Measurements from ENCODE around the gene TNFAIP8. TPM values are rescaled to one million over a fixed set of nuclear protein-coding genes. Genes with fewer than 3 reads are reported as not detected.

Gene TNFAIP8
- total and polyA plus RNA-seq, 9 of the 15 experiments (the other 6 are each of a cell fraction or from before 2014, with no cell fraction given), result 29.9 to 52.2 (median 44.8) TPM

- Histone ChIP-seq H3K9me1 (ENCODE audit: control insufficient read depth, insufficient read depth, low read length) (no peaks in the 10 kb centered on the region), H3K4me2 (ENCODE audit: insufficient read depth, low read length) (no peak overlapping the region; the same call in 1 of the 2 replicates), H3K27ac (ENCODE audit: extremely low read depth, low read depth, low read length) (no peak overlapping the region; the same call in 2 of the 3 replicates), H3K9me3 (replicated peaks; ENCODE audit: control insufficient read depth, insufficient read depth, low read depth, low read length) (no peaks in the 10 kb centered on the region), H3K79me2 (ENCODE audit: control insufficient read depth, insufficient read depth, low read length) (peaks cover 97% of the 10 kb centered on the region), H4K20me1 (replicated peaks; ENCODE audit: control insufficient read depth, insufficient read depth, low read length) (no peaks in the 10 kb centered on the region), H3K4me1 (replicated peaks in 1 of 2; ENCODE audit: control insufficient read depth in 2 of 2, insufficient read depth in 2 of 2, low read length in 2 of 2) (peaks cover 24 to 88% of the 10 kb centered on the region in 2 experiments), H3K4me3 (no peak overlapping the region), H2AFZ (ENCODE audit: low read depth, low read length) (no peak overlapping the region), H3K27me3 (ENCODE audit: control insufficient read depth in 2 of 2, insufficient read depth in 2 of 2, low read length in 2 of 2) (no peaks in the 10 kb centered on the region), H3K36me3 (ENCODE audit: control insufficient read depth, insufficient read depth, low read length) (peaks cover 7% of the 10 kb centered on the region), H3K9ac (ENCODE audit: insufficient read depth in 1 of 2, low read depth in 2 of 2, low read length in 2 of 2) (no peak overlapping the region)
- ChIA-PET POLR2A (interaction anchor here (0.6 to 1.9 kb wide), 6 partner anchors 9 to 18 kb away, joined by 3 to 7 read pairs (median 4); no protein-coding TSS in a partner anchor), CTCF (ENCODE audit: low intra/inter-chr PET ratio) (no interaction called here)
- in situ Hi-C loops (cut with MboI), result no loop called here
- DNase-seq (ENCODE audit: extremely low read depth in 1 of 4, low spot score in 3 of 4) (peak in 1 of 4 experiments; percentile 25), ATAC-seq (no peak), FAIRE-seq (no peak)
- BruUV-seq (replicated peaks), result no TSS peak
- WGBS (ENCODE audit: insufficient coverage, low coverage, missing lambda C conversion rate), result 47% methylated on average over 3 of the region's 3 CpGs
- intact Hi-C loops (cut with micrococcal nuclease), result no loop called here
- TF ChIP-seq ZNF316 (IDR thresholded peaks at IDR 0.05), result peak; percentile 71
- no peak for TF ChIP-seq NCOA1 (IDR thresholded peaks at IDR 0.05; ENCODE audit: low read depth)
- TF ChIP-seq BACH1 (tag; IDR thresholded peaks at IDR 0.05), result no peak
- TF ChIP-seq SMAD2 (IDR thresholded peaks at IDR 0.05; ENCODE audit: low read depth, low read length), result no peak
- peak; percentile 77 for TF ChIP-seq SOX6 (IDR thresholded peaks at IDR 0.05)
- peak; percentile 42 for TF ChIP-seq MEIS2 (IDR thresholded peaks at IDR 0.05; ENCODE audit: partially characterized antibody)
- peak; percentile 30; the same call in 1 of the 2 replicates for TF ChIP-seq C11orf30 (IDR thresholded peaks at IDR 0.05; ENCODE audit: low read depth)
- TF ChIP-seq SMARCA5 (IDR thresholded peaks at IDR 0.05), result no peak
- no peak for TF ChIP-seq GTF2B (IDR thresholded peaks at IDR 0.05; ENCODE audit: extremely low read depth, insufficient read length)
- no peak for TF ChIP-seq PML (IDR thresholded peaks at IDR 0.05; ENCODE audit: low read length)
- no peak for TF ChIP-seq TSC22D4 (tag; IDR thresholded peaks at IDR 0.05)
- no peak for TF ChIP-seq TAF7 (tag; IDR thresholded peaks at IDR 0.05)
- TF ChIP-seq ZNF347 (CRISPR knock-in tag; IDR thresholded peaks at IDR 0.05; ENCODE audit: low read depth), result no peak
- TF ChIP-seq ZBTB49 (CRISPR knock-in tag; IDR thresholded peaks at IDR 0.05; ENCODE audit: borderline replicate concordance), result no peak
- TF ChIP-seq XRCC5 (IDR thresholded peaks at IDR 0.05; ENCODE audit: low read depth, low read length), result no peak
- no peak for TF ChIP-seq HES1 (IDR thresholded peaks at IDR 0.05; ENCODE audit: low read depth)
- TF ChIP-seq DACH1 (IDR thresholded peaks at IDR 0.05; ENCODE audit: partially characterized antibody), result no peak
- no peak for TF ChIP-seq TBP (optimal IDR thresholded peaks at IDR 0.05; ENCODE audit: low read depth, low read length)
Measured at GRCh38 chr5:119336845-119337580, 18.8 kb upstream of the TNFAIP8 start.
